PC-9 (cell line): ENCODE results near the gene RDH11.

Source experiments
- EZH2 ChIP-seq: fragments of 200-600 bp; sonication (generic); IDR thresholded peaks from 2 replicates; pipeline ENCODE4 v1.8.0; 2017; ENCODE audit warnings: antibody characterized with exemption, low read depth
- TF ChIP-seq, protein P1 (sequence below): fragments of 200-600 bp; sonication (generic); conservative IDR thresholded peaks from 2 replicates; pipeline ENCODE4 v1.6.1; 2017; ENCODE audit warnings: mixed run types, antibody characterized with exemption, mild to moderate bottlenecking, moderate library complexity

DNA sequence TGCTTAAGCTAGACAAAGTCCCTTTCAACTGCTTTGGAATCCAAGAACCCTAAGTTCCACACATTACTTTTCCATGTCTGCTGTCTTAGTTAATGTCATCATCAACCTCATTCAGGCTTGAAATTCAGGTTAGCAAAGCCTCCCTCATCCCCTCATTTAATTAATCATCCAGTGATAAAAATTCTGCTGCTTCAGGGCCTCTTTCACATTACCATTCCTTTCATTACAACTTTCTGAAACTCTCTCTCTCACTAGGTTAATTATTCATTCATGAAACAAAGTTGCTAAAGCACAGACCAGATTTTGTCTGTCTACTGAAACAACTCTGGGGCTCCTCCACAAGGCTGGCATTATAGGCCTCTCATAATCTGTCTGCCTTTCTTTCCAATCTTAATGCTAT is 11.7 kb downstream of the RDH11 start:
- TF ChIP-seq, protein P1, sequence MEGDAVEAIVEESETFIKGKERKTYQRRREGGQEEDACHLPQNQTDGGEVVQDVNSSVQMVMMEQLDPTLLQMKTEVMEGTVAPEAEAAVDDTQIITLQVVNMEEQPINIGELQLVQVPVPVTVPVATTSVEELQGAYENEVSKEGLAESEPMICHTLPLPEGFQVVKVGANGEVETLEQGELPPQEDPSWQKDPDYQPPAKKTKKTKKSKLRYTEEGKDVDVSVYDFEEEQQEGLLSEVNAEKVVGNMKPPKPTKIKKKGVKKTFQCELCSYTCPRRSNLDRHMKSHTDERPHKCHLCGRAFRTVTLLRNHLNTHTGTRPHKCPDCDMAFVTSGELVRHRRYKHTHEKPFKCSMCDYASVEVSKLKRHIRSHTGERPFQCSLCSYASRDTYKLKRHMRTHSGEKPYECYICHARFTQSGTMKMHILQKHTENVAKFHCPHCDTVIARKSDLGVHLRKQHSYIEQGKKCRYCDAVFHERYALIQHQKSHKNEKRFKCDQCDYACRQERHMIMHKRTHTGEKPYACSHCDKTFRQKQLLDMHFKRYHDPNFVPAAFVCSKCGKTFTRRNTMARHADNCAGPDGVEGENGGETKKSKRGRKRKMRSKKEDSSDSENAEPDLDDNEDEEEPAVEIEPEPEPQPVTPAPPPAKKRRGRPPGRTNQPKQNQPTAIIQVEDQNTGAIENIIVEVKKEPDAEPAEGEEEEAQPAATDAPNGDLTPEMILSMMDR = no peak
- no peak for TF ChIP-seq EZH2
